ENCODE data around the gene ATP2B3. TPM values are rescaled to one million over a fixed set of nuclear protein-coding genes. Genes with fewer than 3 reads are reported as not detected.

The ATP2B3 gene
- total RNA-seq, 1 donor from 2014 or later: not detected

DNA sequence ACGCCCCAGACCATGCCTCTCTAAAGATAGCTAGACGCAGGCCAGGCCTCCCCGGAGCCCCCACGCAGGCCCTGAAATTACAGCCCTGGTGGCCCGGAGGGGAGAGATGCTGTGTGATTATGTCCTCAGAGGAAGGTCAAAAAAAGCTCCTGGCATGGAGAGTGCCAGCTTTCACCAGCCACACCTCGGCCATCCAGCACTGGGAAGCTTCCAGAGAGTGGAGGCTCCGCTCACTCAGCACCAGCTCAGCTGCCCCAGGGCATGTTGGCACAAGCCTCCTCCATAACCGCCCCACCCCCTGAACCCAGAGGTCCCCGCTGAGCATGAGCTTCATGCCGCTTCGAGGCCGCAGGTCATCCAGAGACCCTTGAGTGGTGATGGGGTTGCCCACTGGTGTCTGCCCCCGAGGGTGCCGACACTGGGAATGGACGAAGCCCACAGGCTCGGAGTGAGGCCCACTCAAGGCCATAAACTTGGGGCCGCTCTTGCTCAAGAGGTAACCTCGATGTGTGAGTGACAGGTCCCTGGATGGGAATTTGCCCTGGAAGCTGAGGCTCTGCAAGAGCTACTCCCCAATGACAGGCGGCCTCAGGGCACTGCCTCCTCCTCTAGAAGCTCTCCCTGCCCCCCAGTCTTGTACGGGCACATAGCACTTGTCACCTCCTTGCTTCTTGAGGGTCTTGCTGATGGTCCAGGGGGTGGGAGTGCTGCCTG is 27.1 kb upstream of the ATP2B3 start:
- no peak for ATAC-seq

DNA sequence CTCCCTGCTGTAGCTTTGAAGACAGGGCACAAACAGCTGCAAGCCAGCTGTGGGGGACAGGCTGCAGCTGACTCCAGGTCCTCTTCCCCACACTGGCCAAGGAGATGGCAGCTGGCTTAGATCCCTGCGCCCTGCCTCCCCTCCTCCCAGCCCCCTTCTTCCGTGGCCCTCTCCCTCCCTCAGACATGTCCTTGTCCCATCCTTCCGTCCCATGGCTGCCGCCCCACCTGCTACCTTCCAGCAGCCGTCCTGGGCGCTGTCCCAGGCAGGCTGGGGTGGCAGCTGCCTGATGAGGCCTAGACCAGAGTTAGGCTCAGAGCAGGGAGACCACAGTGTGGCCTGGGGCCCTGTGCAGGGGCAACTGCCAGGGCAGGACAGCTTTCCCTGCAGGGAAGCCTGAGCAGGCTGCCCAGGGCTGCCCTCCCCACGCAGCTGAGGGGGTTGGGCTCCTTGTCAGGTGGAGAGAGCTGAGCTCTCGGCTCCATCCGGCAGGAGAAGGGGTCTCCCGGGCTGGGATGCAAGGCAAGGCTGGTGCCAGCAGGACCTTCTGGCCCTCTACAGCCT is 26.0 kb upstream of the ATP2B3 start:
- no peak for ATAC-seq

DNA sequence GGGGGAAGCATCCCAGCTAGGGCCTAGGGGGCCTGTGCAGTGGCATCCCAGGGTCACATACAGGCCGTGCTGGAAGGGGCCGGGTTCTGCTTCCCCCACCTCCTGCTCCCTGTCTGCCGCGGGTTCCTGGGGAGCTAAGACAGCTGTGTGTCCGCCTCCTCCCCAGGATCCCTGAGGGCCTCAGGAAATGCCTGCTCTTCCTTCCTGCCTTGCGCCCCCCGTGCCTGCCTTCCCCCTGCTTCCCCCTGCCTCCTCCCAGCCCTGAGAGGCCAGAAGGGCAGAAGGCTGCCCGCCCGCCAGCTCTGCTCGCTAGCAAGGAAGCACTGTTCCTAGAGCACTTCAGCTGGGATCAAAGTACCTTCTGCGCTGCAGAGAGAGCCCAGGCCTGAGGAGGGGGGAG is 25.5 kb upstream of the ATP2B3 start:
- no peak for ATAC-seq

DNA sequence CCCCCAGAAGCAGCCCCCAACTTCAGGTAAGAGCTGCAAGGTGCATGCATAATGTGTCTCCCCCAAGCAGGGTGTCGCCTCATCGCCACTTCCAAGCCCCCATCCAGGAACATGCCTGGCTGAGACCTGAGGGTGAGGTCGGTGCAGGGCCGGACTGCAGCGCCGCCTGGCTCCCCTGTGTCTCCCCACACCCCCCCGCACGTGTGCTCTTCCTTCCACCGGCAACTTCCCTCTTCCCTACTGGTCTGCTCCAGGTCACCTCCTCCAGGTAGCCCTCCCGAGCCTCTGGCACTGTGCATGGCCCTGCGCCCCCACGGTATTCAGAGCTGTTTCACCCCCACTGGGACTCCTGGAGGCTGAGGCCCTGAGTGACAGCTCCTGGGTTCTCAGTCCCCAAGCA is 24.9 kb upstream of the ATP2B3 start:
- no peak for ATAC-seq

DNA sequence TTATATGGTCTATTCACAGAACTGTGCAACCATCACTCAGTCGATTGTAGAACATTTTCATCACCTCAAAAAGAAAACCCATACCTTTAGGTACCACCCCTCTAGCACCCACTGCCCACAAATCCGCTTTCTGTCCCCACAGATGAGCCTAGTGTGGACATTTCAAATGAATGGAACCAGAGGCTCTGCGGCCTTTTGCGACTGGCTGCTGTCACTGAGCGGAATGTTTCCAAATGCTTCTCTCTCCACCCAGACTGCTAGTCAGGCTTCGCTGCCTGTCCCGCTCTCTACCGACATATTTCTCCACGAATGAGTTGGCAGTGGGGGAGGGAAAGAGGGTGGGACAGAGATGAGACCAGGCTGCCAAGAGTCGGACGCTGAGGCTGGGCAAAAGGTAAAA is 24.4 kb upstream of the ATP2B3 start:
- no peak for ATAC-seq

DNA sequence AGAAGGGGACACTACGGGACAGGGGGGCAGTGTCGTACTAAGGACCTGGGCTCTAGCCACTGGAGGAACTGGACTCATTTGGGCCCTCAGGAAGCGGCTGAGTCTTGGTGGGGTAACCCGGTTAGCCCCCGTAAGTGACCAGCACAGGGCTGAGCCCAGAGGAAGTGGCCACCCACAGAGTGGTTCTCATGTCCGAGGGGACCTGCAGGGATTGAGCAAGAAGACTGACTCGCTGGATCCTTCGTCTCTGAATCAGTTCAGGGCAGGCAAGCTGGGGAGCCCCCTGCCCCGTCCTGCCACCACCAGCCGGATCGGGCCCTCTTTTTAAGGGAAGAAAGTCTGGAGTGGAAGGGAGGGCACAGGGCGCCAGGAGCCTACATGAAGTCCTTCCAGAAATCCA is 23.4 kb upstream of the ATP2B3 start:
- ATAC-seq: no peak

DNA sequence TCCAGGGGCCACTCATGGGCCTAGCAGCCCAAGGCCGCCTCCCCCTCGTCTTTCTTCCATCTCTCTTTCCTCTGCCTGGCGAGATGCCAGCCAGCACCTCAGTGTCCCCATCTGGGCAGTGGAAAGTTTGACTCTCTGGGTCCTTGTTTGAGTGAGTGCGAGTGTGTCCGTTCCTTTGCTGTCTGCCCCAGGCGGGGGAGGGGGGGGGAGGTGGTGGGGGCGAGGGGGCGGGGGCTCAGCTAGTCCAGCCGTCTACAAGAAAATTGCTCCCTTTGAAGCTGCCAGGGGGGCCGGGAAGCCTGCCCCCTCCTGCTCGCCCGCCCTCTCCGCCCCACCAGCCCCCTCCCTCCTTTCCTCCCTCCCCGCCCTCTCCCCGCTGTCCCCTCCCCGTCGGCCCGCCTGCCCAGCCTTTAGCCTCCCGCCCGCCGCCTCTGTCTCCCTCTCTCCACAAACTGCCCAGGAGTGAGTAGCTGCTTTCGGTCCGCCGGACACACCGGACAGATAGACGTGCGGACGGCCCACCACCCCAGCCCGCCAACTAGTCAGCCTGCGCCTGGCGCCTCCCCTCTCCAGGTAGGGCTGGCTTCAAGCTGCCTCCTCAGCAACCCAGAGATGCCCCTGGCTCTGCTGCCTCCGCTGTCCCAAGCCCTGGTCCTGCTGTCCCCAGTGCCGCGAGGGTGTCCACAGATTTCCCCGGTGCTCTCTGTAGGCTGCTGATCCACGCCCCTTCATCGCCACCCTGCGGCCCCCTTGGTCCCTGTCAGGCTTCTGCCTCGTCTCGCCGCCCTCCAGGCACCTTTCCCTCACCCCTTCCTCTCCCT is 22.7 kb upstream of the ATP2B3 start, which contains the start of gene BGN:
Gene BGN, plus strand, starts transcription at position 440 of the 821 bp plus-strand sequence. CDS start 9,652 bp downstream, outside the sequence.
- ATAC-seq: peak; percentile 2

DNA sequence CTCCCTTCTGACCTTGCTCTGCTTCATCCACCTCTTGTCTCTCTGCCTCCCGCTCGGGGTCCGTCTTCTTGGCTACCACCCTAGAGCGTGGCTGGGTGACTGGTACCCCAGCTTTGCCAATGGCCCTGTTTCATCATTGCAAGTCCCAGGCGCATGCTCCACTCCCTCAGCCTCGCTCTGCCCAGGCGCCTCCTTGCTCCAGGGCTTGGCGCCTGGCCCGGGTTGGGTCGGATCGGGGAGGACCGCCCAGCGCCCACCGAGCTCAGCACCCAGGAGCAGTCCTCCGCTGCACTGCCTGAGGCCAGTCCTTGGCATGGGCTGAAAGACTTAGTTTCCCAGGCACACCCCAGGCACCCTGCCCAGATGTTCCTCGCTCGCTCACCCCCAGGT is 22.1 kb upstream of the ATP2B3 start:
- peak; percentile 47 for ATAC-seq

DNA sequence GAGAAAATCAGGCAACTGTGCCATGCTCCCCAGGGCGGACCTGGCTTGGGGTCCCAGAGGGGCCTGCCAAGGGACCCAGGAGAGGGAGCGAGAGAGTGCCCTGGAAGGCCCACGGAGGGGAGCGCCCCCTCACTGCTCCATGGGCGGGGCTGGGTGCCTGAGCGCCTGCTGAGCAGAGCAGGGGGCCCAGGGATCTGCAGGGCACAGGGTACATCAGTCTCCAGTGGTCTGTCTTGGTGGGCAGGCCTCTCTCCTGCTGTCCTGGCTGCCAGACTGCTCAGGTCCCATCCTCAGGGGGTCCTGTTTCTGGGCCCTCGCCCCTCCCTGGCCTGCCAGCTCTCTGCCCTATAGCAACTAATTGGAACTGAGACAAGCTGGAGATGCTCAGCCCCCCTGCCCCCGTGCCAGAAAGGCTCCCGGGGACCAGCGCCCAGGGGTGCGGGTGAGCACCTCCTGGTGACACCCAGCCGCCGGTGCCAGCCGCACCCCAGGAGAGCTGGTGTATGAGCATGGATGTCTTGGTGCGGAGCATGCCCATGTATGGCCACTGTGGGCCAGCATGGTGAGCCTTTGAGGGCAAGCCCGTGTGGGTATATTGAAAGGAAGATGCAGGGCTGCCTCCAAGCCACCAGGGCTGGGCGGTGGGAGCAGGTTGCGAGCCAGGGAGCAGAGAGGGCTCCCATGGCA is 21.4 kb upstream of the ATP2B3 start:
- ATAC-seq: no peak

DNA sequence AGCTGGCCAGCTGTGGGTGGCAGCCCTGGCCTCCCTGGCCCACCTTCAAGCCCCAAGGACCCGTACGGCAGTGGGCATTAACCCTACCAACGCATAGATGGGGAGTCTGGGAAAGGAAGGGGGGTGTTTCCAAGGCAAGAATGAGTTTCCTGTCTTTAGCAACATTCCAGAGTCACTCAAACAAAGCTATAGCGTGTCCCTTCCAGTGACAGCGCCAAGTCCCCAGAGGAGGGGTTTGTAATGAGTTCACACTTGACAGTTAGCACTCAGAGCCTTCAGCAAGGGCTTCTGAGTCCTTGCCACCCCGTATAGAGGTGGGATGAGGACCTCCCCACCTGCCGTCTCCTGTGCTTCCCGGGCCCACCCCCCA is 20.9 kb upstream of the ATP2B3 start:
- no peak for ATAC-seq

DNA sequence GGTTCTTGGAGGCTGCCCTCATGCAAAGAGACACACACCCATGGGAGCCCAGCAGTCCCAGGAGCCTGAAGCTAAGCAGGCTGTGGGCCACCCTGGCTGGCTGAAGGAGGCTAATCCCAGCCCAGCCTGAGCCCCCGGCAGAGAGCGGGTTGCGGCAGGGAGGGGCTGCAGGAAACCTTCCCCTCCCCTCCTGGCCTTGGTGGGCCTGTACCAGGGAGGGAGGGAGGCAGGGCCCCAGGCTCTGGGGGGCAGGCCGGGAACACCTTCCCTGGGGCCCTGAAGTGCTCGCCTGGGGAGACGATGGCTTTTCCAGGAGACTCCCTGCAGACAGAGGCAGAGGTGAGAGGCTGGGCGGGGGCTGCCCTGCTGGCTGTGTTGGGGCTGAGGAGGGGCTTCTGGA is 19.0 kb upstream of the ATP2B3 start:
- no peak for ATAC-seq

DNA sequence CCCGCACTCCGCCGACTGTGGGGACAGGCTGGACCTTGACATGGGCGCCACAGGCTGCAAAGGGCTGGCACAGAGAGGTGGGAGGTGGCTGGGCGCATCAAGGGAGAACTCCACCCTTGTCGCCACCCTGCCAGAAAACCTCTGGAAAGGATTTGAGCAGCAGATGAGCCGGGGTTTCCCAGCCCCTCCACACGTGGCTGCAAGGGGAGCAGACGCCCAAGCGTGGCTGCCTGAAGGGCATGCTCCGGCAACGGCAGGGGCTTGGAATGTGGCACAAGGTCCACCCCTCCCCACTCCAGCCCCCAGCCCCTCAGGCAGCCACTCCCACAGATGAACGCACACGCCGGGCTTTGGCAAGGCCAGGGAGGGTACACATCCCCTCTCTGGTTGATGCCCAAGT is 18.1 kb upstream of the ATP2B3 start:
- ATAC-seq: no peak

DNA sequence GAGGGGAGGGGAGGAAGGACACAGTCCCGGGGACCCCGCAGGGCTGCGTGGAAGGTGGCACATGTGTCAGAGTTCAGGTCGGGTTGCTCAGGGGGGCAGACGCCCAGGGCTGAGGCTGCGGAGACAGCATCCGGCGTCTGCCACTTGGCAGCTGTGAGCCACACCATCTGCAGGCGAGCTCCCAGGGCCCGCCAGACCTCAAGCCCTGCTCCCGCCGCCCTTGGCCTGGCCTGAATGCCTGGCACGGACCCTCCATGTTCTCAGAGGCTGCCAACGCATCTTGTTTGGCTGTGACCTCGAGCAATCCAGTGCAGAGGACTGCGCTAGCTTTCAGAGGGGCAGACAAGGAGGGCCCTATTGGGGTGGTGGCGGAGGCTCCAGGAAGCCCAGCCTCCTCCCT is 17.6 kb upstream of the ATP2B3 start:
- no peak for ATAC-seq

DNA sequence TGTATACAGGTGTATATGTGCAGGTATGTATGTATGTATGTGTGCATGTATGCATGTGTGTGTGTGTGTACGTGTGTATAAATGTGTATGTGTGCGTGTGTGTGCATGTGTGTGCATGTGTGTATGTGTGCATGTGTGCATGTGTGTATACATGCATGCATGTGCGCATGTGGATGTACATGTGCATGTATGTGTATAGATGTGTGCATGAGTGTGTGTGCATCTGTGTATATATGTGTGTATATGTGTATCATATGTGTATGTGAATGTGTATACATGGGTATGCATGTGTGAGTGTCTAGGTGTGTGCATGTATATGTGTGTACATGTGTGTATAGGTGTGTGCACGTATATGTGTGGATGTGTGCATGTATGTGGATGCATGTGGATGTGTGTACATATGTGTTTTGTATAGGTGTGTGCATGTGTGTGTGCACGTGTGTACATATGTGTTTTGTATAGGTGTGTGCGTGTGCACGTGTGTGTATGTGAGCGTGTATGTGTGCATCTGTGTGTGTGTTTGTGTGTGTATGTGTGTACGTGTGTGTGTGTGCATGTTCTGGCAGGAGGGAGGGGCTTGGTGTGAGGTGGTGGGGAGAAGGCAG is 16.7 kb upstream of the ATP2B3 start:
- no peak for ATAC-seq

DNA sequence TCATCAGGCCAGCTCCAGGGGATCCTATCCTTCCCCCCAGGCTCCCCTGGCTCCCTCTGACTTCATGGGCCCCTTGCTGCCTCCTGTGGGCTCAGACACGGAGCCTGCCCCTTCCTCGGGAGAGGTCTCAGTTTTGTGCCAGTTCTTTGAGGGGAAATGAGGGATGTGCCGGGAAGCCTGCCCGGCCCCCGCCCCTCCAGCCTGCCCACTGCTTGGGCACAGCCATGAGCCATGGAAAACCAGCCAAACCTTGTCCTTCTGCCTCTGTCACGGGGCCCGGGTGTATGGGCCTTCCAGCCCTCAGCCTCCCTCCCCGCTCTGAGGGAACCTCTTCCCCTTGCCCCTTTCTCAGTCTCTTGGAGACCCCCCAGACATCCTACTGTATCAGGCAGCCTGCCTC is 15.9 kb upstream of the ATP2B3 start:
- ATAC-seq: no peak

DNA sequence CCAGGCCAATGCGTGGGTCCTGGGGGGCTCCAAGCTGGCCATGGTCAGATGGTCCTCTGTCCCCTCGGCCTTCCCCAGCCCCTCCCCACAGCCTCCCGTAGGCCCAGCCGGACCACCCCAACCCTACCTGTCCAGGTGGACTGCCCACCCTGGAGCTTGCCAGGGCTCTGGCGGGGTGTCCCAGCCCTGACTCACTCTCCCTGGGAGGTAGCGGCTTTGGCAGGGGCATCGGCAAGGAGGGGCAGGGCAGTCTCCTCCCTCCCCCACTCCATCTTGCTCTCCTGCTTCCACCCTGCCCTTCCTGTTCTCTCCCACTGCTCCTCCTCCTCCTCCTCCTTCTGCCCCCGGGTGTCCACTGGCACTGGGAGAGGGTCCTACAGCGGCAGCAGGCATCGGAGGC is 15.3 kb upstream of the ATP2B3 start:
- ATAC-seq: peak; percentile 35

DNA sequence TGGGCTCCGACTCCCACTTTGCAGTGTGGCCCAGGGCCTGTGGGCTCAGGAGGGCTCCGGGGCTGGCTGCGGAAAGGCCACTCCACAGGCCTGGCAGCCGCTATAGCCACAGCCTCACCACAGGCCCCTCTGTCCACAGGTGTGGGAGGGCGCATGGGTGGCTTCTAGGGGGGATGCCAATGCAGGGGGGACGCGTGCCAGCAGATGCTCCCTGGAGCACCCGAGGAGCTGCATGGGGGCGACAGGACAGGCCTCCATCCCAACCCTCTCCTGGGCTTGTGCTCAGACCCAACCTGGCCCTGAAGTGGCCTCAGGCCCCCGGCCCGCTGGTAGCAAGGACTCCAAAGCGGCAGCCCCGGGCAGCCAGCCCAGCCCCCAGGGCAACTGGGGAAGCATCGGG is 14.6 kb upstream of the ATP2B3 start:
- ATAC-seq: no peak

DNA sequence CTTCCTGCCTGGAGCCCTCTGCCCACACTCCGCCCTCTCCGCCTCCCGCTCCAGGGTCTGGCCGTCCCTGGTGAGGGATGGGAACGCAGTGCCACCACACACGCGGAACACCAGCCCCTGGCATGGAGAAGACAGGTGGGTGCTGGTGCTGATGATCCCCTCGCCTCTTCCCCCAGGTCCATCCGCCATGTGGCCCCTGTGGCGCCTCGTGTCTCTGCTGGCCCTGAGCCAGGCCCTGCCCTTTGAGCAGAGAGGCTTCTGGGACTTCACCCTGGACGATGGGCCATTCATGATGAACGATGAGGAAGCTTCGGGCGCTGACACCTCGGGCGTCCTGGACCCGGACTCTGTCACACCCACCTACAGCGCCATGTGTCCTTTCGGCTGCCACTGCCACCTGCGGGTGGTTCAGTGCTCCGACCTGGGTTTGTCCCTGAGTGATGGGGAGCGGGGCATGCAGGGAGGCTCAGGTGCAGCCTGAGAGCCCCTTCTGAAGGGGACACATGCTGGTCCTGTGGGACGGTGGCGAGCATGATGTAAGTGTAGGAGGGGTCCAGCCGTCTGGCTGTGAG is 12.9 kb upstream of the ATP2B3 start:
- ATAC-seq: no peak

DNA sequence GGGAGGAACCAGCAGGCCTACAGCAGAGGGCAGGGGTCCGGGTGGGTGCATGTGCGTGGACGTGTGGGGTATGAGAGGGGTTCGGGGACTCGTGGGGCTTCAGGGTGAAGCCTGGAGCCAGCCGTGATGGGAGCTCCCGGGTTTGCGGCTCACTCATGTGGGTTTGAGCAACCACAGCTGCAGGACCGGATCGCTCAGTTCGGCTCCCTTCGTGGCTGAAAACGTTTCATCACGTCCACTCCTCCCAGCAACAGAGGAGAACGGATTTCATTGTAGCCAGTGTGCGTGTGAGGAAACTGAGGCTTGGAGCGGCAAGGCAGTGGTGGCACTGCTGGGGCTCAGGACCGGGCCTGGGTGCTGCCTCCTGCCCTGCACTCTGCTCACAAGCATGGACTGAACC is 12.1 kb upstream of the ATP2B3 start:
- no peak for ATAC-seq

DNA sequence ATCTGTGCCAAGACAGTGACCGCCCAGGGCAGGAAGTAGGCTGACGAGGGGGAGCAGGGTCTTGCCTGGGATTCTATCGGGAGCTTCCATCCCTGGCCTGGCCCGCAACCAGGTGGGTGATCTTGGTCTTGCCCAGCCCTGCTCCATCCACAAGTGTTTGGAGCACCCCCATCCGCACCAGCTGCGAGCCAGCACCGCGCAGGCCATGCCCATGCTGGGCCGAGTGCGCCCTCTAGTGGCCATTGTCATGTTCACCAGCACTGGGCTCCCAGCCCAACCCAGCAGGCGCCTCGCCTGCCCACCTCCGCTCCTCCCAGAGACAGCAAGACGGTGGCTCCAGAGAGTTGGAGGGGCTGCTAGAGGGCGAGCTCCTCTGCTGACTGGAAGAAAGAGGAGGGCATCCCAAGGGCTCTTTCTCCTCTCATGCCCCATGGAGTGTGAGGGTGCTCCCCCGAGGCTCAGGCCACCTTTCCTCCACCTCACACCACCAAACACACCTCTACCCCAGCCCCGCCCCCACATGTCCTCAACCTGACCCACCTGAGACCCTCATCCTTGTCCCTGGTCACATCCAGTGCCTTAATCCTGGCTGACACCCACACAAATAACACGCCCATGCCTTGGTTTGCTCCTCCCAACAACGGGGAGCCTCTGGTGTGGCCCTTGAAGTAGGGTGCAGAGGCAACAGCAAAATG is 9.8 kb upstream of the ATP2B3 start:
- ATAC-seq: peak; percentile 85

DNA sequence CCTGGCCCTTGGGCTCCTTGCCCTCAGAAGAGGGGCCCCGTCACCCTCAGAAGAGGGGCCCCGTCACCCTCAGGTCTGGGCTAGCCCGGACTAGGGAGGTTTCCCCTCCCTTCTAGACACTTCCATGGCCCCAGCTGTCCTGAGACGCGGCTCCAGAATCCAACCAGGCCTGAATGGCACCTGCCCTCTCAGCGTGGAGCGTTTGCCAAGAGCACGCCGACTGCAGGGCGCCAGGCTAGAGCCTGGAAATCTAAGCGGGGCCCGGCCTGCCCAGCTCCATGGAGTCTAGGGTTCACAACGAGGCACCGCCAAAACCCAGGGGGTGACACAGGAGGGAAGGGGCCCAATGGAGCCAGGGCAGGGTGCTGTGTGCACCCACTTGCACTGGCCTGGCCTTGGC is 7.8 kb upstream of the ATP2B3 start:
- ATAC-seq: no peak

DNA sequence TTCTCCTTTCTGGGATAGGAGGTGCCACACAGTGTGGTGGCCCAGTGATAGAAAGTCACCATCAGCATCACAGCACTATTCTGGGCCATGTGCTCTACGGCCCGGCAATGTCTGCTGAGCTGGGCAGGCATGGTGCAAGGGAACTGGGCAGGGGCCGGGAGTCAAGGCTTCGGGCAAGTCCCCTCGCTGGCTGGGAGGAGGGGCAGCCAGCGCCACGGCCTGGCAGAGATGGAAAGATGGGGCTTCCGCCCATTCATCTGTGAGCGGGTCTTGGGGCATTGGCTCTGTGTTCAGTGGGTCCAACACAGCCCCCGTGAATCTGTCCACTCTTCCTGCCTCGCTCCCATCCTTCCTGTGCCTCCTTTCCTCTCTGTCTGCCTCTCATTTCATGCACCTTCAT is 7.1 kb upstream of the ATP2B3 start:
- no peak for ATAC-seq
